Keratinocyte (primary cell): ENCODE results near the gene PRKD1.

ENCODE experiments used
- EZH2 ChIP-seq: IDR thresholded peaks from one replicate; pipeline ENCODE4 v1.6.1; 2012; ENCODE audit warnings: inconsistent platforms, mild to moderate bottlenecking, low read length, moderate library complexity
- TF ChIP-seq, protein P1 (sequence below), 3 experiments: IDR thresholded peaks in 1 of 3; conservative IDR thresholded peaks in 1 of 3; optimal IDR thresholded peaks in 1 of 3; 2 replicates in 2 of 3; 3 replicates in 1 of 3; pipeline versions ENCODE3 to v1.5.1; 2011; ENCODE audit warnings: low read length in 3 of 3, mild to moderate bottlenecking in 3 of 3, moderate library complexity in 2 of 3, control low read depth in 1 of 3, inconsistent platforms in 1 of 3; ENCODE audit not compliant: insufficient read depth in 2 of 3; ENCODE audit errors: extremely low read depth in 1 of 3

DNA sequence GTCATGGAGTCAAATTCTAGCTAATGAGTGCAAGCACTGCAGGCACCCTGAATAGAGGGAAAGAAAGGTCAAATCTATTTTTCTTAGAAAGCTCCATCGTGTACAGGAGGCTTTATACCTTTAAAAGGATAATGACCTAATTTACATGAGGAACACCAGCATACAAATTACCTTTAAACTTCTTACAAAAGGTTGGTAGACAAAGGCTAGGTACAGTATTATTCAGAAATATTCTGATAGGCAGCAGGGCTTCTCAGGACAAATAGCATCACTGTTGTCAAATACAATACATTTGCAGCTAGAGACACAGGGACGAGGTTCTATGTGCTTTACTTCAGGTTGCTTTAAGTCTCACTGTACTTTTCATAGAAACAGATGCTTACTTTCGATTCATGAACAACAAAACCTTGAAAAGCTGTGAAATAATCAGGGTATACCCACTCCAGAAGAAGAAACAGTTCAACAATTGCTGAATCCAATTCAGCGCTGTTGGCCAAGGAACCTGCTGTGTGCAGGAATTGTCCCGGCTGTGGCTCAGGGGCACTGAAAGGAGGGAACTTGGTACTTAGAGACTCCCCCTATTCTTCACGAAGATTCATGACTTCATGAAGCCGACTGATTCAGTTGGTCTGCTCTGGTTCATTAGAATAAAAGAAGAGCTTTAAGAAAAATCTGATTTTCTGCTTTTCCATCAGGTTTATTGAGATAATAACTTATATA, 252.9 kb downstream of the PRKD1 start:
- TF ChIP-seq, protein P1, sequence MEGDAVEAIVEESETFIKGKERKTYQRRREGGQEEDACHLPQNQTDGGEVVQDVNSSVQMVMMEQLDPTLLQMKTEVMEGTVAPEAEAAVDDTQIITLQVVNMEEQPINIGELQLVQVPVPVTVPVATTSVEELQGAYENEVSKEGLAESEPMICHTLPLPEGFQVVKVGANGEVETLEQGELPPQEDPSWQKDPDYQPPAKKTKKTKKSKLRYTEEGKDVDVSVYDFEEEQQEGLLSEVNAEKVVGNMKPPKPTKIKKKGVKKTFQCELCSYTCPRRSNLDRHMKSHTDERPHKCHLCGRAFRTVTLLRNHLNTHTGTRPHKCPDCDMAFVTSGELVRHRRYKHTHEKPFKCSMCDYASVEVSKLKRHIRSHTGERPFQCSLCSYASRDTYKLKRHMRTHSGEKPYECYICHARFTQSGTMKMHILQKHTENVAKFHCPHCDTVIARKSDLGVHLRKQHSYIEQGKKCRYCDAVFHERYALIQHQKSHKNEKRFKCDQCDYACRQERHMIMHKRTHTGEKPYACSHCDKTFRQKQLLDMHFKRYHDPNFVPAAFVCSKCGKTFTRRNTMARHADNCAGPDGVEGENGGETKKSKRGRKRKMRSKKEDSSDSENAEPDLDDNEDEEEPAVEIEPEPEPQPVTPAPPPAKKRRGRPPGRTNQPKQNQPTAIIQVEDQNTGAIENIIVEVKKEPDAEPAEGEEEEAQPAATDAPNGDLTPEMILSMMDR (optimal IDR thresholded peaks at IDR 0.05 in 1 of 3, IDR thresholded peaks at IDR 0.05 in 1 of 3, conservative IDR thresholded peaks at IDR 0.05 in 1 of 3; ENCODE audit: extremely low read depth in 1 of 3, insufficient read depth in 2 of 3, low read length in 3 of 3): no peak
- no peak for TF ChIP-seq EZH2
